Hematopoietic multipotent progenitor cell (in vitro differentiated cells): ENCODE results near the gene FPGT. TPM values are rescaled to one million over a fixed set of nuclear protein-coding genes. Genes with fewer than 3 reads are reported as not detected.
A peak's percentile ranks its signal among the peaks of the same experiment; 100 is the strongest.
"Not testable (repeated sequence)": the region's sequence is repeated elsewhere in the genome, so short reads cannot be mapped to it uniquely, and the experiment has no call there.

Source experiments
- DNase-seq, 3 donors: peaks; one replicate each; pipeline ENCODE4 v3.0.0-alpha.2; 2011 to 2015; ENCODE audit warnings: low read depth in 2 of 3, low spot score in 2 of 3
- total RNA-seq: library from RNA; depleted of rRNA; stranded (reverse); fragments of >200 nt; gene quantifications from one replicate; pipeline ENCODE4 v1.2.3, GENCODE V29; 2012

FPGT gene
- 6.7 TPM for total RNA-seq

GRCh38 chr1:74197657-74198552 lies at the start of gene FPGT, which contains the start of gene LRRIQ3:
Gene FPGT, plus strand, starts transcription at chr1:74198242. Its CDS starts 37 bp downstream, at chr1:74198279.
Gene LRRIQ3, minus strand, starts transcription at chr1:74198176. Its CDS starts 14,492 bp downstream, at chr1:74183684.
- DNase-seq = peak; percentile 95 to 97 (median 97)

- no peak for DNase-seq
Observed at GRCh38 chr1:74160046-74160445, 38.0 kb upstream of the FPGT start.

- DNase-seq = no peak
Observed at GRCh38 chr1:74161497-74161896, 36.5 kb upstream of the FPGT start.

GRCh38 chr1:74162333-74162732 lies 35.7 kb upstream of the FPGT start:
- no peak for DNase-seq

GRCh38 chr1:74174423-74174822 lies 23.6 kb upstream of the FPGT start:
- DNase-seq = not testable (repeated sequence)

GRCh38 chr1:74180490-74180889 lies 17.6 kb upstream of the FPGT start:
- no peak for DNase-seq

- no peak for DNase-seq
Observed at GRCh38 chr1:74193908-74194307, 4.1 kb upstream of the FPGT start.

GRCh38 chr1:74195339-74195738 lies 2.7 kb upstream of the FPGT start:
- no peak for DNase-seq

GRCh38 chr1:74197255-74197654 lies 787 bp upstream of the FPGT start:
- no peak for DNase-seq

GRCh38 chr1:74199504-74199903 lies 1.5 kb downstream of the FPGT start:
- DNase-seq = peak in 1 of 3 donors; percentile 28

- no peak for DNase-seq
Observed at GRCh38 chr1:74205266-74205665, 7.2 kb downstream of the FPGT start.

GRCh38 chr1:74215229-74215628 lies 17.2 kb downstream of the FPGT start:
- no peak for DNase-seq

GRCh38 chr1:74222701-74223100 lies 24.7 kb downstream of the FPGT start:
- no peak for DNase-seq

- no peak for DNase-seq
Observed at GRCh38 chr1:74223453-74223852, 25.4 kb downstream of the FPGT start.

- DNase-seq = no peak
Observed at GRCh38 chr1:74235153-74235552, 37.1 kb downstream of the FPGT start, which contains the start of gene TNNI3K. Gene TNNI3K, plus strand, starts transcription at chr1:74235387. Its CDS starts 65 bp downstream, at chr1:74235452.

- no peak for DNase-seq
Observed at GRCh38 chr1:74236440-74236839, 38.4 kb downstream of the FPGT start.

GRCh38 chr1:74237035-74237434 lies 39.0 kb downstream of the FPGT start:
- no peak for DNase-seq

GRCh38 chr1:74237787-74238186 lies 39.7 kb downstream of the FPGT start:
- DNase-seq = no peak

GRCh38 chr1:74245168-74245772 lies 47.2 kb downstream of the FPGT start:
- no peak for DNase-seq

GRCh38 chr1:74246315-74246714 lies 48.3 kb downstream of the FPGT start:
- DNase-seq = no peak

GRCh38 chr1:74247881-74248528 lies 50.0 kb downstream of the FPGT start:
- no peak for DNase-seq
